Measurements from ENCODE around the gene SNAPC1.

DNA sequence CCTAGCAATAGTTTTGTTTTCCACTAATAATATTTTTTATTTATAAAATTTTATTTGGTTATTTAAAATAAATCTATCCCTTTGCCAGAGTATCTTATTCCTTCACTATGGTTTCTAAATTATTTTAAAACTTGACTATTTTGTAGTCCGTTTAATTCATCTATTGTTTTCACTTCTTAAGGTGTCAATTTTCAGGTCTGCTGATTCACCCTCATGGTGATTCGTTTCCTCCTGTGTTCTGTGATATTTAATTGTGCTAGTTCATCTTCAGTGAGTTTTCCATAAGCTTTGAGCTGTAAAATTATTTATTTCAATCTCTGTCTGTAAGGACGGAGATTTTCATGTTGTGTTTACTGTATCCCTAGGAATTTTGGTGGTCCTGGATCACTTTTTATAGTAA, 70.6 kb downstream of the SNAPC1 start:
- TF ChIP-seq CTCF (IDR thresholded peaks at IDR 0.05; ENCODE audit: low read depth, low read length) (no peak), EZH2phosphoT487 (IDR thresholded peaks at IDR 0.05; ENCODE audit: low read depth) (no peak)
